Measurements from ENCODE around the gene STK32C. TPM values are rescaled to one million over a fixed set of nuclear protein-coding genes. Genes with fewer than 3 reads are reported as not detected.

The STK32C gene
- total RNA-seq, 1 donor from 2014 or later = 15.7 TPM

DNA sequence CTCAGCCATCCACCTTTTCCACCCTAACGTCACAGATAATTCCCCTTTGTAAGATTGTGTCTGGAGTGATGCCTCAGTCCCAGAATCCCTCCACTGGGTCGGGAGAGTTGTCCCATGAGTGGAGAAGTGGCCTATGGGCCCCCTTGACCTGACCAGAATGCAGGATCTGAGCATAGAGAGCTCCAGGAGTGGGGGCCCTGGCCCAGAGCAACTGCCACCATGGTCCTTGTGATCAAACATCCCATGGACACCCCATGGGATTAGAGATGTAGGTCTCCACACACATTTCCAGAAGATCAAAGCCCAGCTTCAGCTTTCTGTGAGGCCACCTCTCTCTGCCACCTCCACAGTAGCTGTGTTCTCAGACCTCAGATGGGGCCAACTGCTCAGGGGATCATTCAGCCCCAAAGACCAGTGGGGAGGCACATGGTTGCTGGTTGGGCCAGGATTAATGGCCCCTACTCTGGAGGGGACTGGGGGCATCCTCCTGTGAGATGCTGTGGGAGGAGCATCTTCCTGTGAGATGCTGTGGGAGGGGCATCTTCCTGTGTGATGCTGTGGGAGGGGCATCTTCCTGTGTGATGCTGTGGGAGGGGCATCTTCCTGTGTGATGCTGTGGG is 149.5 kb downstream of the STK32C start:
- Mint-ChIP-seq H3K4me1 (ENCODE audit: unreplicated experiment) (no peaks in the 10 kb centered on the region), H3K27me3 (ENCODE audit: unreplicated experiment) (no peaks in the 10 kb centered on the region), H3K4me3 (ENCODE audit: unreplicated experiment) (no peak overlapping the region), H3K36me3 (ENCODE audit: unreplicated experiment) (no peaks in the 10 kb centered on the region), H3K9me3 (ENCODE audit: unreplicated experiment) (no peaks in the 10 kb centered on the region), H3K27ac (ENCODE audit: unreplicated experiment) (no peak overlapping the region)
- no peak for DNase-seq (ENCODE audit: extremely low spot score, unreplicated experiment)
- TF ChIP-seq, protein P1, sequence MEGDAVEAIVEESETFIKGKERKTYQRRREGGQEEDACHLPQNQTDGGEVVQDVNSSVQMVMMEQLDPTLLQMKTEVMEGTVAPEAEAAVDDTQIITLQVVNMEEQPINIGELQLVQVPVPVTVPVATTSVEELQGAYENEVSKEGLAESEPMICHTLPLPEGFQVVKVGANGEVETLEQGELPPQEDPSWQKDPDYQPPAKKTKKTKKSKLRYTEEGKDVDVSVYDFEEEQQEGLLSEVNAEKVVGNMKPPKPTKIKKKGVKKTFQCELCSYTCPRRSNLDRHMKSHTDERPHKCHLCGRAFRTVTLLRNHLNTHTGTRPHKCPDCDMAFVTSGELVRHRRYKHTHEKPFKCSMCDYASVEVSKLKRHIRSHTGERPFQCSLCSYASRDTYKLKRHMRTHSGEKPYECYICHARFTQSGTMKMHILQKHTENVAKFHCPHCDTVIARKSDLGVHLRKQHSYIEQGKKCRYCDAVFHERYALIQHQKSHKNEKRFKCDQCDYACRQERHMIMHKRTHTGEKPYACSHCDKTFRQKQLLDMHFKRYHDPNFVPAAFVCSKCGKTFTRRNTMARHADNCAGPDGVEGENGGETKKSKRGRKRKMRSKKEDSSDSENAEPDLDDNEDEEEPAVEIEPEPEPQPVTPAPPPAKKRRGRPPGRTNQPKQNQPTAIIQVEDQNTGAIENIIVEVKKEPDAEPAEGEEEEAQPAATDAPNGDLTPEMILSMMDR (IDR thresholded peaks at IDR 0.05) = no peak

Other genes with a start within 250 kb of the STK32C start
- gene JAKMIP3, start 242.0 kb downstream of the STK32C start, total RNA-seq = 0.64 and 0.65 TPM in 2 replicates
- gene DPYSL4, start 121.0 kb downstream of the STK32C start, total RNA-seq = 33.8 and 34.7 TPM in 2 replicates
- 17.9 and 18.9 TPM in 2 replicates for gene LRRC27, start 24.2 kb upstream of the STK32C start, total RNA-seq
- 12.9 and 14.6 TPM in 2 replicates for gene PWWP2B, start 89.2 kb upstream of the STK32C start, total RNA-seq
- 35.0 and 36.4 TPM in 2 replicates for gene INPP5A, start 229.8 kb upstream of the STK32C start, total RNA-seq